Astrocyte of the spinal cord (primary cell): ENCODE data around the gene CASP7.

ENCODE experiments used
- DNase-seq: peaks from one replicate; pipeline ENCODE4 v3.0.0; 2011; ENCODE audit warnings: low read depth, low spot score
- H3K4me3 ChIP-seq: 2 replicates; pipeline ENCODE4 v1.5.1; 2011; ENCODE audit warnings: low read depth, mild to moderate bottlenecking, low read length, moderate library complexity
- in situ Hi-C: cut with HindIII; loops from 2 replicates; pipeline ENCODE4 v1.10.0; 2017; ENCODE audit warnings: low sequenced_read_pairs
- TF ChIP-seq, protein P1 (sequence below): IDR thresholded peaks from 2 replicates; pipeline ENCODE4 v1.5.1; 2012; ENCODE audit warnings: low read depth, mild to moderate bottlenecking, low read length, inconsistent platforms

CASP7 gene

DNA sequence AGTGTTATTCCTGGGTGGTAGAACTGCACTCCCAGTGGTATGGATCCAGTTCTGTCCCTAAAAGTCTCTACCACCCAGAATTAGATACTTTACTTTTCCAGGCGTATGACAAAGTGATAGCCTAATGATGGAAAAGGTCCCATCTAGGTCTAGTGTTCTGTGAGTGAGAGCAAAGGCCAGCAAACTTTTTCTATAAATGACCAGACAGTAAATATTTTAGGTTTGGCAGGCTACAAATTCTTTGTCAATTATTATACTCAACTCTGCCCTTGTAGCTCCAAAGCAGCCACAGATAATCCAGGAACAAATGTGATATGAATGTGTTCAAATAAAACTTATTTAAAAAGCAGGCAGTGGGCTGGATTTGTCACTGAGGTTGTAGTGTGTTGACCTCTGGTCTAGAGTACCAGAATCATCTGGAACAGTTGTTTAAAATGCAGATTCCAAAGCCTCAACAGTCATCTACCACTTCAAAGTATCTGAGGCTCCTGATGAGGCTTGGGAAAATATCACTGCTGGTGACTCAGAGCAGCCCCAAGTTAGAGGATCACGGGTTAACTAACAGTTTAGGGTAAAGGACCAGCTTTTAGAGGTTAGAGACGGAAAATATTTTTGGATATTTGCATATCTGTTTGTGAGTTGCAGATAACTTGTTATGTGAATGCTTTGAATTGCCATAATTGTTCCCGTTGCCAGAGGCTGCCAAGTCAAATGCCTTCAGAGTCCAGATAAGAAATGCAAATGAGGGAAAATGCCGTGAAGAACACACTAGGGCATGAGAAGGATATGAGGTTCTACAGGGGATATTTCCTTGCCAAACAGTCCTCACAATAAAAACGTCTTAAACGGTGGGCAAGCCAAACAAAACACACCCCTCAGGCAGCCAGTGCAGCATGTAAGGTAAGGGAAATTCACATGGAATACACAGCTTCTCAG, 35.3 kb upstream of the CASP7 start:
- TF ChIP-seq, protein P1, sequence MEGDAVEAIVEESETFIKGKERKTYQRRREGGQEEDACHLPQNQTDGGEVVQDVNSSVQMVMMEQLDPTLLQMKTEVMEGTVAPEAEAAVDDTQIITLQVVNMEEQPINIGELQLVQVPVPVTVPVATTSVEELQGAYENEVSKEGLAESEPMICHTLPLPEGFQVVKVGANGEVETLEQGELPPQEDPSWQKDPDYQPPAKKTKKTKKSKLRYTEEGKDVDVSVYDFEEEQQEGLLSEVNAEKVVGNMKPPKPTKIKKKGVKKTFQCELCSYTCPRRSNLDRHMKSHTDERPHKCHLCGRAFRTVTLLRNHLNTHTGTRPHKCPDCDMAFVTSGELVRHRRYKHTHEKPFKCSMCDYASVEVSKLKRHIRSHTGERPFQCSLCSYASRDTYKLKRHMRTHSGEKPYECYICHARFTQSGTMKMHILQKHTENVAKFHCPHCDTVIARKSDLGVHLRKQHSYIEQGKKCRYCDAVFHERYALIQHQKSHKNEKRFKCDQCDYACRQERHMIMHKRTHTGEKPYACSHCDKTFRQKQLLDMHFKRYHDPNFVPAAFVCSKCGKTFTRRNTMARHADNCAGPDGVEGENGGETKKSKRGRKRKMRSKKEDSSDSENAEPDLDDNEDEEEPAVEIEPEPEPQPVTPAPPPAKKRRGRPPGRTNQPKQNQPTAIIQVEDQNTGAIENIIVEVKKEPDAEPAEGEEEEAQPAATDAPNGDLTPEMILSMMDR = no peak
- in situ Hi-C loops = no loop called here
- no peak overlapping the region for H3K4me3 ChIP-seq
- peak; percentile 62 for DNase-seq

DNA sequence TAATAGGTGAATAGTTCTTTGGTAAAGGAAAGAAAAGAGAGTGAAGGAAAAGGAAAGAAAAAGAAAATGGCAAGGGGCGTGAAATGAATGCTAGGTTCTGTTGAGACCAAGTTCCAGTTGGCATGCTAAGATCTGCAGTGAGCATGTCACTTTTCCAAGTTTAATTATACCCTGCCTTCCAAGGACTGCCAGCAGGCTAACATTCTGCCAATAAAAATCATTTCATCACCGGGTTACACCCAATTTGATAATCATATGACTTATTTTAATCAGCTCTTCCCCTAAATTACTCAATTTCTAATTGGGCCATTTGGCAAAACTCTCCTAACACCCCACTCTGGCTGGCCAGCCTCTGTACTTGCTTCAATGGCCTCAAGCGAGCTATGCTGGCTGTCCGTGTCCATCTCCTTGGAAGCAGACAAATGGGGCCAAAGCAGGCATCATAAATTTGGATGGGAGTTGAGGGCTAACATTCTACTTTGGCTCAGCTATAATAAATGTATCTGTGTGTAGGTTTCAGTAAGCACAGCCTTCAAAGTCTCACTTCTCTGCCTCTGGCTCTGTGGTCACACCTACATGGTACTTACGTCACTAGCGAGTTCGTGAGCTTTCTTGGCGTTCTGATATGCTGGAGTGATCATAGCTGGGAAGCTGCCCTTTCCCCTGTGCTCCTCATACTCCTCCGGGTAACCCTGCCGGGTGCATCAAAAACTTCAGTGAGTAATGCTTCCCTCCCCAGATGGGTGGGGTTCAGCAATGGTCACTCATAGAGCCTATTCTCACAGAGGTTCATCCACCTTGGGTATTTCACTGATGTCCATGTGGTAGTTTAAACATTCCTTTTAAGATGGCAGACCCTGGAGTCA, 33.1 kb upstream of the CASP7 start:
- H3K4me3 ChIP-seq = no peak overlapping the region
- in situ Hi-C loops = no loop called here
- no peak for DNase-seq
- TF ChIP-seq, protein P1 = no peak

DNA sequence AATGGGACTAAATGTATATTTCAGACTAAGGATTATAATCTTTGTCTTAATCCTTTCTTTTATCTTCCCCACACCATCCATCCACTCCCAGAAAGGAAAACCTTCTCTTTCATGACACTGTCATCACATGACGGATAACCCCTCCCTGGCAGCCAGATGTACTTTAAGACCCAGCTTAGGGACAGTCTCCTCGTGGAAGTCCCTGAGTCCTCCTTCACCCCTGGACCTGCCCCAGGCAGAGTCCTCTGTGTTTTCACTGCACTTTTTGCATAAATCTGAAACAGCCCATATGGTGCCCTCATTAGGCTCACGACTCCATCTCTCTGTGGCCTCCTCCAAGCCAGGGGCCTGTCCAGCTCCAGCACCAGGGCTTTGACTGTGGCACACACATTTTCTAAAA, 31.9 kb upstream of the CASP7 start:
- TF ChIP-seq, protein P1 = no peak
- H3K4me3 ChIP-seq = no peak overlapping the region
- no peak for DNase-seq
- in situ Hi-C loops = no loop called here

DNA sequence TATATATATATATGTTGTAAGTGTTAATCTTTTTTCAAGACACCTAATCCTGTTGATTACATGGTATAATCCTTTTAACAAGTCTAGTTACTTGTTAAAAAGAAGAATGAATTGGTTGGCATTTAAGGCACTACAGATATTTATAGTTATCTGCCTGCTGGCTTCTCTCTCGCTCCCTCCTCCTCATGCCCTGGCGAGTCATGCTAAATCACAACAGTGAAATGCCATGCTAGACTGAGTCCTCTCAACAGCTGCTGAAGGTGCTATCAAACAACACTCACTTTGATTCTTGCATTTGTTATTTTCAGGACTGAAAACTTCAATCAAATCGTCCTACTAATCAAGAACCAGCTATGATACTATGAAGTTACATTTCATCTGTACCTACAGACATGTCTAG, 31.2 kb upstream of the CASP7 start:
- TF ChIP-seq, protein P1 = no peak
- DNase-seq = peak; percentile 22
- no peak overlapping the region for H3K4me3 ChIP-seq
- in situ Hi-C loops = no loop called here

DNA sequence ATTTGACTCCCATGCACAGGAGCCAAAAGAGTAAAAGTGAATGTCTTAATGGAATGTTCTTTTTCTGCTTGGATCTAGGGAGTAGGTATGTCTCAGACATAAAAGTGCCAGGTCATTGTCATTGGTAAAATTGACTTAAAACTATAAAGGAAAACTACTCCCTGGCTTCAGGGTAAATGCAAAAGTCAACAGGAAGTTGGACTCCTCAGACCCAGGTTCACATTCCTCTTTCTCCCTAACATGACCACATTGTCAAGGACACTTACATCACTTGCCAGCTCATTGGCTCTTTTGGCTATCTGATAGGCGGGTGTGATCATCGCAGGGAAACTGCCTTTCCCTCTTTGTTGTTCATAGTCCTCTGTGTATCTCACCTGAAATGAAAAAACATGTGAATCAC, 29.5 kb upstream of the CASP7 start:
- in situ Hi-C loops = no loop called here

DNA sequence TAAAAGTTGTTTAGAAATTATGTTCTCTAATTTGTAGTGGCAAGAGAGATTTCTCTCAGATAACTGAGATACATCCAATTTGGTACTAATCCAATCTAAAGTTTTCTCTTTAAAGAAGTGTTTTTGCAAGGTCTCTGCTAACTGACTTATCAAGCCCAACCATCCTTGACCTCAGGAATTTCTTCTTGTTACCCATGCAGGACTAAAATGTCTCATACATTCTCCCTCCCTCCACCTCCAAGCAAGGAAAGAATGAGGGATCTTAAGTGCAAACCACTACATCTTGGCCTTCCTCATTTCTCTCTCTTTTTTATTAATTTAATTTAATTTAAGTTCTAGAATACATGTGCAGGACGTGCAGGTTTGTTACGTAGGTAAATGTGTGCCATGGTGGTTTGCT, 28.7 kb upstream of the CASP7 start:
- in situ Hi-C loops = no loop called here

More for the DNA sequence above, 29.5 kb upstream of the CASP7 start:
- no peak for DNase-seq
- no peak overlapping the region for H3K4me3 ChIP-seq
- TF ChIP-seq, protein P1 = no peak

More for the DNA sequence above, 28.7 kb upstream of the CASP7 start:
- no peak for DNase-seq
- TF ChIP-seq, protein P1 = no peak
- H3K4me3 ChIP-seq = no peak overlapping the region
